WTC11 (cell line): ENCODE results near the gene GPHA2.
"Not testable (repeated sequence)": the region's sequence is repeated elsewhere in the genome, so short reads cannot be mapped to it uniquely, and the experiment has no call there.

Source experiments
- CTCF ChIP-seq: fragments of 200-600 bp; IDR thresholded peaks from 2 replicates; pipeline ENCODE4 v1.8.0; 2022; ENCODE audit warnings: antibody characterized with exemption
- MAX ChIP-seq: sonication (generic); formaldehyde crosslinking; IDR thresholded peaks from 2 replicates; pipeline ENCODE4 v1.8.0; 2022; ENCODE audit warnings: mild to moderate bottlenecking, missing genetic modification reagents

GRCh38 chr11:64983339-64983738, 47.6 kb upstream of the GPHA2 start:
- not testable (repeated sequence) for TF ChIP-seq MAX (CRISPR knock-in tag); CTCF
